ENCODE results near the gene BCAN. TPM values are rescaled to one million over a fixed set of nuclear protein-coding genes. Genes with fewer than 3 reads are reported as not detected.

BCAN gene
- total RNA-seq, 1 experiment from 2014 or later: 3.6 TPM

GRCh38 chr1:156646738-156647211 is 4.9 kb downstream of the BCAN start:
- Mint-ChIP-seq H3K9me3 (no peaks in the 10 kb centered on the region), H3K27me3 (ENCODE audit: low read depth) (peaks cover 98% of the 10 kb centered on the region), H3K36me3 (no peaks in the 10 kb centered on the region), H3K27ac (no peak overlapping the region), H3K4me3 (peak overlapping the region; percentile 29; the same call in 1 of the 2 replicates), H3K4me1 (peaks cover 18% of the 10 kb centered on the region)
- ChIA-PET POLR2A (no interaction called here), CTCF (interaction anchor here (1.0 to 12.1 kb wide), 6 partner anchors 13 to 79 kb away, joined by 3 to 180 read pairs (median 6); partner anchors contain the start of gene HAPLN2)
- DNase-seq (ENCODE audit: low spot score) (no peak), ATAC-seq (no peak)
- TF ChIP-seq TP53 (CRISPR knock-in tag; IDR thresholded peaks at IDR 0.05): no peak
- TF ChIP-seq ARID4B (CRISPR knock-in tag; IDR thresholded peaks at IDR 0.05; ENCODE audit: borderline replicate concordance): no peak
- TF ChIP-seq, protein P1, sequence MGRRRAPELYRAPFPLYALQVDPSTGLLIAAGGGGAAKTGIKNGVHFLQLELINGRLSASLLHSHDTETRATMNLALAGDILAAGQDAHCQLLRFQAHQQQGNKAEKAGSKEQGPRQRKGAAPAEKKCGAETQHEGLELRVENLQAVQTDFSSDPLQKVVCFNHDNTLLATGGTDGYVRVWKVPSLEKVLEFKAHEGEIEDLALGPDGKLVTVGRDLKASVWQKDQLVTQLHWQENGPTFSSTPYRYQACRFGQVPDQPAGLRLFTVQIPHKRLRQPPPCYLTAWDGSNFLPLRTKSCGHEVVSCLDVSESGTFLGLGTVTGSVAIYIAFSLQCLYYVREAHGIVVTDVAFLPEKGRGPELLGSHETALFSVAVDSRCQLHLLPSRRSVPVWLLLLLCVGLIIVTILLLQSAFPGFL (CRISPR knock-in tag; IDR thresholded peaks at IDR 0.05; ENCODE audit: borderline replicate concordance): no peak
- no peak for TF ChIP-seq NFE2L1 (CRISPR knock-in tag; IDR thresholded peaks at IDR 0.05)
- no peak for TF ChIP-seq HMGXB4 (CRISPR knock-in tag; IDR thresholded peaks at IDR 0.05)
- no peak for TF ChIP-seq RELA (CRISPR knock-in tag; IDR thresholded peaks at IDR 0.05; ENCODE audit: borderline replicate concordance)
- no peak for TF ChIP-seq SMAD4 (CRISPR knock-in tag; IDR thresholded peaks at IDR 0.05)
- no peak for TF ChIP-seq ZNF532 (CRISPR knock-in tag; IDR thresholded peaks at IDR 0.05; ENCODE audit: borderline replicate concordance)
- TF ChIP-seq, protein P2, sequence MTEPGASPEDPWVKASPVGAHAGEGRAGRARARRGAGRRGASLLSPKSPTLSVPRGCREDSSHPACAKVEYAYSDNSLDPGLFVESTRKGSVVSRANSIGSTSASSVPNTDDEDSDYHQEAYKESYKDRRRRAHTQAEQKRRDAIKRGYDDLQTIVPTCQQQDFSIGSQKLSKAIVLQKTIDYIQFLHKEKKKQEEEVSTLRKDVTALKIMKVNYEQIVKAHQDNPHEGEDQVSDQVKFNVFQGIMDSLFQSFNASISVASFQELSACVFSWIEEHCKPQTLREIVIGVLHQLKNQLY (CRISPR knock-in tag; IDR thresholded peaks at IDR 0.05): no peak
- TF ChIP-seq, protein P3, sequence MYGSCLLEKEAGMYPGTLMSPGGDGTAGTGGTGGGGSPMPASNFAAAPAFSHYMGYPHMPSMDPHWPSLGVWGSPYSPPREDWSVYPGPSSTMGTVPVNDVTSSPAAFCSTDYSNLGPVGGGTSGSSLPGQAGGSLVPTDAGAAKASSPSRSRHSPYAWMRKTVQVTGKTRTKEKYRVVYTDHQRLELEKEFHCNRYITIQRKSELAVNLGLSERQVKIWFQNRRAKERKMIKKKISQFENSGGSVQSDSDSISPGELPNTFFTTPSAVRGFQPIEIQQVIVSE (CRISPR knock-in tag; IDR thresholded peaks at IDR 0.05; ENCODE audit: borderline replicate concordance): no peak
- no peak for TF ChIP-seq ZNF121 (CRISPR knock-in tag; IDR thresholded peaks at IDR 0.05)
- no peak for TF ChIP-seq CBFB (CRISPR knock-in tag; IDR thresholded peaks at IDR 0.05; ENCODE audit: low read depth)
- TF ChIP-seq, protein P4, sequence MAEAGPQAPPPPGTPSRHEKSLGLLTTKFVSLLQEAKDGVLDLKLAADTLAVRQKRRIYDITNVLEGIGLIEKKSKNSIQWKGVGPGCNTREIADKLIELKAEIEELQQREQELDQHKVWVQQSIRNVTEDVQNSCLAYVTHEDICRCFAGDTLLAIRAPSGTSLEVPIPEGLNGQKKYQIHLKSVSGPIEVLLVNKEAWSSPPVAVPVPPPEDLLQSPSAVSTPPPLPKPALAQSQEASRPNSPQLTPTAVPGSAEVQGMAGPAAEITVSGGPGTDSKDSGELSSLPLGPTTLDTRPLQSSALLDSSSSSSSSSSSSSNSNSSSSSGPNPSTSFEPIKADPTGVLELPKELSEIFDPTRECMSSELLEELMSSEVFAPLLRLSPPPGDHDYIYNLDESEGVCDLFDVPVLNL (CRISPR knock-in tag; IDR thresholded peaks at IDR 0.05; ENCODE audit: borderline replicate concordance, low read depth): no peak
- no peak for TF ChIP-seq ZNF416 (CRISPR knock-in tag; IDR thresholded peaks at IDR 0.05)
- TF ChIP-seq, protein P5, sequence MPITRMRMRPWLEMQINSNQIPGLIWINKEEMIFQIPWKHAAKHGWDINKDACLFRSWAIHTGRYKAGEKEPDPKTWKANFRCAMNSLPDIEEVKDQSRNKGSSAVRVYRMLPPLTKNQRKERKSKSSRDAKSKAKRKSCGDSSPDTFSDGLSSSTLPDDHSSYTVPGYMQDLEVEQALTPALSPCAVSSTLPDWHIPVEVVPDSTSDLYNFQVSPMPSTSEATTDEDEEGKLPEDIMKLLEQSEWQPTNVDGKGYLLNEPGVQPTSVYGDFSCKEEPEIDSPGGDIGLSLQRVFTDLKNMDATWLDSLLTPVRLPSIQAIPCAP (CRISPR knock-in tag; IDR thresholded peaks at IDR 0.05): no peak
- no peak for TF ChIP-seq TEAD1 (CRISPR knock-in tag; IDR thresholded peaks at IDR 0.05)
- TF ChIP-seq ZNF423 (CRISPR knock-in tag; IDR thresholded peaks at IDR 0.05): no peak
- no peak for TF ChIP-seq ZMAT4 (CRISPR knock-in tag; IDR thresholded peaks at IDR 0.05)
